ENCODE results near the gene FLYWCH1.

FLYWCH1 gene

DNA sequence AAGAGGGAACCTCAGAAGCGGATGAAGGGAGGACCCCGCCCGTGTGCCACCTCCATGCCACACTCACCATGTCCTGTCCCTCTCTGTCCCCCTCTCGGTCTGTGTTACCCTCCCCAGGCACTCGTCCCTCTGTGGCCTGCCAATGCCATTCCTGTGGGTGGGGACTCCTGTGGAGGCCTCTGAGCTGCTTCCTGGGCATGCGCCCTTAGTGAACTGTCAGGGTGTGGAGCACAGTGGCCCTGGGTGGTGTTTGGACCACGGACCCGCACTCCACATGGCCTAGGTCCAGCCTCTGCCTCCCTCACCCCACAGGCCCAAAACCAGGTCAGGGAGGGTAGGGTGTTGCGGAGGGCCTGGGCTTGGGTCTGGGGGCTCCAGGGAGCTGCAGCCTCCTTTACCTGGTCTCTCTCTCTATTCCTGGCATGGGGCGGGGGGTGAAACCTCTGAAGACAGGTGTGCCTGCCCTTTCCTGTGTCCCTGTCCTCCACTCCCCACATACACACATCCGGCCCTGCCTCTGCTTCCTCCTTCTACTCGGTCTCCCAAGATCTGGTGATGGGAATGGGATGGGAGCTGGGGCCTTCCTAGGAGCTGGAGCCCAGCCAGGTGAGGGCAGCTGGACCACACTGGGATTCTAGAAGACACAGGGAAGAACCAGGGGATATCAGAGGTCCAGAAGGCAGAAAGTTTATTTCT lies 80.0 kb downstream of the FLYWCH1 start:
- DNase-seq (ENCODE audit: low read depth in 2 of 2): no peak
- TF ChIP-seq, protein P1, sequence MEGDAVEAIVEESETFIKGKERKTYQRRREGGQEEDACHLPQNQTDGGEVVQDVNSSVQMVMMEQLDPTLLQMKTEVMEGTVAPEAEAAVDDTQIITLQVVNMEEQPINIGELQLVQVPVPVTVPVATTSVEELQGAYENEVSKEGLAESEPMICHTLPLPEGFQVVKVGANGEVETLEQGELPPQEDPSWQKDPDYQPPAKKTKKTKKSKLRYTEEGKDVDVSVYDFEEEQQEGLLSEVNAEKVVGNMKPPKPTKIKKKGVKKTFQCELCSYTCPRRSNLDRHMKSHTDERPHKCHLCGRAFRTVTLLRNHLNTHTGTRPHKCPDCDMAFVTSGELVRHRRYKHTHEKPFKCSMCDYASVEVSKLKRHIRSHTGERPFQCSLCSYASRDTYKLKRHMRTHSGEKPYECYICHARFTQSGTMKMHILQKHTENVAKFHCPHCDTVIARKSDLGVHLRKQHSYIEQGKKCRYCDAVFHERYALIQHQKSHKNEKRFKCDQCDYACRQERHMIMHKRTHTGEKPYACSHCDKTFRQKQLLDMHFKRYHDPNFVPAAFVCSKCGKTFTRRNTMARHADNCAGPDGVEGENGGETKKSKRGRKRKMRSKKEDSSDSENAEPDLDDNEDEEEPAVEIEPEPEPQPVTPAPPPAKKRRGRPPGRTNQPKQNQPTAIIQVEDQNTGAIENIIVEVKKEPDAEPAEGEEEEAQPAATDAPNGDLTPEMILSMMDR (IDR thresholded peaks at IDR 0.05; ENCODE audit: low read depth, low read length): no peak

DNA sequence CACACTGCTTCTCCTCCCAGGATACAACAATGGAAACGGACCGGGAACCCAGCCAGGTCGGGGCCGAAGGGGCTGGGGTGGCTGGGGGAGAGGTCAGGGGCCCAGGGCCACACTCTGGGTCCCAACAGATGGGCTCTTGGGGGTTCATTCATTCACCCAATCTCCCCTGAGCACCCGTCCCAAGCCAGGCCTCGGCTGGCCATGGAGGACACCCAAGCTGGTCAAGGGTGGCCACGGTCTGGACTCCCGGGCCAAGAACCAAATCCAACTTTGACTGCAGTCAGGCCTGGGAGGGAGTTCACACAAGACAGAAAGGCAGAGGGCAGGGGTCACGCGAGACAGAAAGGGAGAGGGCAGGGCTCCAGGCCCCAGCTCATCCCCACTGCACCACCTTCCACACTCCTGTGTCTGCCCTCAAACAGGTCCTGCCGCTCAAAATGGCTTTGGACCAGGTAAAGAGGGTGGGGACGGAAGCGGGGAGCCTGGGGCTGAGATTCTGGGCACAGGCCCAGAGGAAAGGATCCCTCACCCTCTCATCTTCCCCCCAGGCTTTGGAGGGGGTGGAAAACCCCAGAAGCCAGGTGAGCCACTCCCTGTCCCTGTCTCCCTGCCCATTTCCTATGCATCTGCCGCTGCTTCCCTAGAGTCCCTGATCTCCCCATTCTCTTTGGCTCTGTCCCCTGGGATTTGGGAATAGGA lies 80.8 kb downstream of the FLYWCH1 start:
- H3K4me3 ChIP-seq (replicated peaks in 1 of 2; ENCODE audit: low read depth in 2 of 2, low read length in 2 of 2): no peak overlapping the region

More for the DNA sequence above, 80.0 kb downstream of the FLYWCH1 start:
- no peak overlapping the region for H3K4me3 ChIP-seq (replicated peaks in 1 of 2; ENCODE audit: low read depth in 2 of 2, low read length in 2 of 2)

DNA sequence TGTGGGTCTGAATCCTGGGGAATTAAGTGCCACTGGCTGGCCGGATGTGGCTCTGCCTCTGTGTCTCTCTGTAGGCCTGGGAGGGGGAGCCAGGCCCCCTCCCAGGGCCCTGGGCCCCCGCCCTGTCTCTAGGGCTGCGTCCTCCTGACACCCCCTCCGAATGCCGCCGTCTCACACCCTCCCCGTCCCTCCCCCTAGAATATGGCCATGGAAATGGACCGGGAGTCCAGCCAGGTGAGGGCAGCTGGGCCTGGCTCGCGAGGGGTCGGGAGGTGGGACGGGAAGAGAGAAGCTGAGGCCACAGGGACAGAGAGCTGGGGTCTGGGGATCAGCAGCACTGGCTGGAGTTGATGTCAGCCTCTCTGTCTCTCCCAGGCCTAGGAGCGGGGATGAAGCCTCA lies 84.6 kb downstream of the FLYWCH1 start:
- H3K4me3 ChIP-seq (replicated peaks in 1 of 2; ENCODE audit: low read depth in 2 of 2, low read length in 2 of 2): no peak overlapping the region
- TF ChIP-seq, protein P1 (IDR thresholded peaks at IDR 0.05; ENCODE audit: low read depth, low read length): no peak
- no peak for DNase-seq (ENCODE audit: low read depth in 2 of 2)

More for the DNA sequence above, 80.8 kb downstream of the FLYWCH1 start:
- DNase-seq (ENCODE audit: low read depth in 2 of 2): no peak
- TF ChIP-seq, protein P1 (IDR thresholded peaks at IDR 0.05; ENCODE audit: low read depth, low read length): no peak

DNA sequence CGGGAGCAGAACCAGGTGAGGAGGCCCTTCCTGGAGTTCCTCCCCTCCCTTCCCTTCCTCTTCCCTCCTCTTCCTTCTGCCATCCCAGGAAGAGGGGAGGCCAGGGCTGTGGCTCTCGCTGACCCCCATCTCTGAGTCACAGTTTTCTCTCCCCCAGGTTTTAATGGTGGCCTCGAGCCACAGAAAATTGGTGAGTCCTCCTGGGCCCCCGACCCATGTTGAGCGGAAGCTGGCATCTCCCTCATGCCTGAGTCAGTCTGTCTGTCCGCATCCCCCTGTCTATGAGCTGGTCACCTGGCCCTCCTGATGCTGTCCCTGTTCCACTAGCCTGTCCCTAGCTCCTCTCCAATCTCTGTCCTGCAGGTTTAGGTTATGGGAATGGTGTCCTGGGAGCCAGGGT lies 88.2 kb downstream of the FLYWCH1 start:
- TF ChIP-seq, protein P1 (IDR thresholded peaks at IDR 0.05; ENCODE audit: low read depth, low read length): no peak
- DNase-seq (ENCODE audit: low read depth in 2 of 2): no peak
- H3K4me3 ChIP-seq (replicated peaks in 1 of 2; ENCODE audit: low read depth in 2 of 2, low read length in 2 of 2): no peak overlapping the region

DNA sequence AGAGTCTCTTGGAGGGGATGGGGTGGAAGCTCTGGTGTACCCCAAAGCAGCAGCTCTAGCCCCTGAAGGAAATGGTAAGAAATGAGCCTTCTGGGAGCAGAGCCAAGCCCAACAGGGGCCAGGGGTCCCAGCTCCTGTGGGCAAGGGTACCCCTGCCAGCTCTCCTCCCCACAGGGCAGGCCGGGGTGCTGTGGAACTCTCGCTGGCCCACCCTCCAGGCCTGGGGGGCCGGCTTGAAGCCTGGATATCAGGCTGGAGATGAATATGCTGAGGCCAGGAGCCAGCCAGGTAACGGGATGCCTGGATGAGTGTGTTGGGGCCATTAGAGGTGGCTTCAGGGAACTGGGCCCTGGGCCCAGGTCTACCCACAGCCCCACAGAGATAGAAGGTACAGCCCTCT lies 88.8 kb downstream of the FLYWCH1 start:
- TF ChIP-seq, protein P1 (IDR thresholded peaks at IDR 0.05; ENCODE audit: low read depth, low read length): no peak
- H3K4me3 ChIP-seq (replicated peaks in 1 of 2; ENCODE audit: low read depth in 2 of 2, low read length in 2 of 2): no peak overlapping the region
- no peak for DNase-seq (ENCODE audit: low read depth in 2 of 2)
